Stimulated activated CD4-positive, alpha-beta T cell treated with anti-CD3 and anti-CD28 coated beads, Interleukin-12 subunit alpha, Interleukin-12 subunit beta, amount 100 ng/mL, for 24 hours (primary cell): ENCODE results near the gene LAS1L.
"Not testable (repeated sequence)": the region's sequence is repeated elsewhere in the genome, so short reads cannot be mapped to it uniquely, and the experiment has no call there.

Source experiments
- DNase-seq, 2 experiments: peaks; one replicate each; pipeline ENCODE4 v3.0.0-alpha.2; 2020; ENCODE audit warnings: low read depth in 2 of 2

LAS1L gene

DNA sequence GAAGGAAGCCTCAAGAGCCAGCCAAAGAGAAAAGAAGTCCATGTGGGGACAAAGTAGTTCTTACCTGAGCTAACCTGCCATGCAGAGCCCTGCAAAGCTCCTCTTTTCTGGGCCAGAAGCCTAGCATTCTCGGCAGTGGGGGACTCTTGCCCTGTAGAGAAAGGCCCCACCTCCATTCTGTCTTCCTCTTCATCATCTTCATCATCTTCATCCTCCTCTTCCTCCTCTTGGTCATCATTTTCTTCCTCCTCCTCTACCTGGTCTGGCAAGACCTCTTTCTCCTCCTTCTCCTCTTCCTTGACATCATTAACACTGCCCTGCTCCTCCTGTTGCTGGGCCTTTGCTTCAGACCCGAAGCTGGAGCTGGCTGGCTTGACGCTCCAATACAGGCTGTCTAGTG is 16.7 kb downstream of the LAS1L start:
- DNase-seq, result no peak

DNA sequence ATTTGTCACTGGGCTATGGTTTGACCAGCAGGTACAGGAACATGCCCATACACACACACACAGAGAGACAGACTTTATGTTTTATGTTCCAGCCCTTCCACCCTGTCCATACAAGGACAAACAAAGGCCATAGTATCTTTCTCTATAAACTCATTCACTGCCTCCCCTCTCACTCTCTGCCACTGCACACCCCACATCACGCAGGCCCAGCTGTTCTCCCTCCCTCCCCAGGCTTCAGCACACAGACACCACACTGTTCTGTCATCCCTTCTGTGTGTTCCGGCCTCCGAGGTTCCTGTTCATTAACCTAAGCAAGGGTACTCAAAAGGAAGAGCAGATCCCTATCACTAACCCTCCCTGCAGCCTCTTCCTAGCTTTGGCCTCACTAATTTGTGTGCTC is 17.8 kb downstream of the LAS1L start:
- DNase-seq, result no peak

DNA sequence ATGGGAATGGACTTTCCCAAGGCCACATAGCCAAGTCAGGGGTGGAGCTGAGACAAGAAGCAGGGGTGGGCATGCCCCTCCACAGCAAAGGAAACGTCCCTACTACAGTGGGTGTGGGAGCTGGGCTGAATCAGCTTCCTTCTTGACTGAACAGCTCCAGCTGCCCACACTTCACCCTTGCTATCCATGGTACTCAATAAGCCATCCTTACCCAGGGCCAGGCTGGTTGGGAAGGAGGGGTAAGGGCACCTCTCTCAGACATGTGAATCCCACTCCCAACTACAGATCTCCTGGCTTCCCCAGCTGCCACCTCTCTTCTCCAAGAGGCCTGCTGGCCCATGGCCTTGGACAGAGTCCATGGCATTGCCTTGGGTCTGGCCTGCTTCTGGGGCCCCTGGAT is 21.0 kb downstream of the LAS1L start:
- no peak for DNase-seq

DNA sequence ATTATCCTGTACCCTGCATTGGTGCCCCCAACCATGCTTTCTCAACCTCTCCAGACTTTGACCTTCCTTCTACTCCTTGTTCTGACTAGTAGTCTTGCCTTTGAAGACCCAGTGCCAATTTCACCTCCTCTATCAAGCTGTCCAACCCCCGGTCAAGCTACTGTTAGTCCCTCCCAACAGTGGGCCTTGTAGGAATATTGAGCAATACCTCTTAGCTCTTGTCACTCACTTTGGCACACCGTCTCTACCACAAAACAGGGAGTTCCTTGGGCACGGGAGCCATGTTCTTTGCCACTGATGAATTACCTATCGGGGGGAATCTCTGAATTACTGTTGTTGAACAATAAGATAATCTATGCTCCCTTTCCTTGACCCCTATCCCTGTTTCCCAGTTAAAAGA is 25.2 kb downstream of the LAS1L start:
- DNase-seq, result no peak

DNA sequence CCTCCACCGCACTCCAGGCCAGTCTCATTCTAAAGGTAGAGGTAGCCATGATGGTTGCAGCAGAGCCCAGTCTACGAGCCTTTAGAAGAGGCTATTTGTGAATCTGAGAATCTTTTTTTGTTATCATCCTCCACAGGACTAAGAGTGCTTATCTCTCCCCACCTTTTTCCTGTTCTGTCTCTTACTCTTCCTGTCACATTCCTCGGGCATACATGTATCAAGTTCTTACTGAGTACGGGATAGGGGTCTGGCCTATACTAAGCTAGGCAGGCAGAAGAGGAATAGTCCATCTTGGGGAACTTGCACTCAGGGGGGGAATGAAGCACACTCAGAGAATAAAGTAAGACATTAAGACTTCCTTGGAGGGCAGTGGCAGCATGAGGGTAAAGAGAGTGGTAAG is 25.7 kb downstream of the LAS1L start:
- no peak for DNase-seq

DNA sequence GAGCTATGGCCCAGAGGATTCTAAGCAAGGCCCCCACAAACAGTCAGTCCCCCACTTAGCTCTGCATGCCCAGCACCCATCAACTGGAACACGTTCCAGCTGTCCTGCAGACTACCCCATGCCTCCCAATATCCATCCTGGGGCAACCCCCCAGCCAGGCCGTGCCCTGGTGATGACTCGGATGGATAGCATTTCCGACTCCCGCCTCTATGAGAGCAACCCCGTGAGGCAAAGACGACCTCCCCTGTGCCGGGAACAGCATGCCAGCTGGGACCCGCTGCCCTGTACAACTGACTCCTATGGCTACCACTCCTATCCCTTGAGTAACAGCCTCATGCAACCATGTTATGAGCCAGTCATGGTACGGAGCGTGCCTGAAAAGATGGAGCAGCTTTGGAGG is 32.0 kb downstream of the LAS1L start:
- no peak for DNase-seq

DNA sequence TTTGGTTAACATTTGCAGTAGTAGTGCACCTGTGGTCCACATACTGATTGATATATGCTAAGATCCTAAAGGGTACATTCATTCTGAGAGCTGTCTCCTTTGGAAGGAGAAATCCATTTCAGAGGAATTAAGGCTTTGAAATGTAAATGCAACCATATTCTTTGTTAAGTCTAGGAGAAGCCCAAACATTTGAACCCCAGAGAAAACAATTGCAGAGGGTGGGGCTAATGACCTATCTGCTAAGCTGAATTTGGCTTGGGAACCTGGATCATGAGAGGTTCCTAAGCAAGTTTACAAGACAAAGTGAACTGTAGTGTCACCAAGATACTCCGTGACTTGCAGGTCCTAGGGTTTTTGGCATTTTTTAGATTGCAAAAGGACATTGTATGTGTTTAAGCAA is 41.2 kb downstream of the LAS1L start:
- DNase-seq, result no peak

DNA sequence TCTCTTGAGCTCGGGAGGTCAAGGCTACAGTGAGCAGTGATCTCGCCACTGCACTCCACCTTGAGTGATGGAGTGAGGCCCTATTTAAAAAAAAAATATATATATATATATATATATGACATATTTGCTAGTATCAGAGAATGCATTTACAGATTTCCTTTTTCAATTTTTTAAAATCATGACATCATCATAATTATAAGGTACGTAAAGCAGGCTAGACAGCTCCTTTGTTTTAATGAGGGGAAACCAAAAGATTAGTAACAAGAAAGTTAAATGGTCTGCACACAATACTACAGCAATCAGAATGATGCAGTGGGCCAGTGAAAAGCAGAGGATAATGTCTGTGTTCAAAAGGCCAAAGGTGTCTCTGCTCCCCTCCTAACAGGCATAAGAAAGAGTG is 43.0 kb downstream of the LAS1L start:
- no peak for DNase-seq

DNA sequence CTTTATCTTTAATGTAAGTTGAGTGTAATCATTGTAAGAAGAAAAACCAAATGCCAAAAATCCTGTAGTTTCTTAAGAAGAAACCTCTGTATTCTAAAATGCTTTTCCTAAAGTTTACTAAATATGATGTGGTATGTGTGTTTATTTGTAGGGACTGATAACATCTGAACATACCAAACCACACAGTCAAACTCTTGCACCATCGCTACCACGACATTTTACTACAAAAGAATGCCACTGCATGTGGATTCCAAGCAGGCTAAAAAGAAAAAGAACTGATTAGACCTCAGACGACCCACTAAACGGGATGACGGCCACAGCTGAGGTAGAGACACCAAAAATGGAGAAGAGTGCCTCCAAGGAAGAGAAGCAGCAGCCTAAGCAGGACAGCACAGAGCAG is 46.1 kb downstream of the LAS1L start:
- no peak for DNase-seq

DNA sequence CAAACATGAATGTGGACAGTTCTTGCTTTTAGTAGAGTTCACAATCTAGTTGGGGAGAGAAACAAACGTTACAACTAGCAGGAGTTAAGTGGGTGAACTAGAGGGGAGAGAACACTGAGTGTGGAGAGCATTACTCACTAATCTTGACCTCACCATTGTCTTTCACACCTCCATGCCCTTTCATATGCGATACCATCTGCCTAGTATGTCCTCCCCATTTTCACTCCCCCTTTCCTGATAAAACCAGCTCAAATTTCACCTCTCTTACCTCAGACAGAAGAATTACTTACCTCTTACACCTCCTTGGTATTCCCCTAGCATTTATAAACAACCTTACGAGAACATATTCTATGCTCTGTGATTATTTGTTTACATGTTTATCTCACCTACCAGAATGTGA is 53.6 kb downstream of the LAS1L start:
- DNase-seq, result no peak

DNA sequence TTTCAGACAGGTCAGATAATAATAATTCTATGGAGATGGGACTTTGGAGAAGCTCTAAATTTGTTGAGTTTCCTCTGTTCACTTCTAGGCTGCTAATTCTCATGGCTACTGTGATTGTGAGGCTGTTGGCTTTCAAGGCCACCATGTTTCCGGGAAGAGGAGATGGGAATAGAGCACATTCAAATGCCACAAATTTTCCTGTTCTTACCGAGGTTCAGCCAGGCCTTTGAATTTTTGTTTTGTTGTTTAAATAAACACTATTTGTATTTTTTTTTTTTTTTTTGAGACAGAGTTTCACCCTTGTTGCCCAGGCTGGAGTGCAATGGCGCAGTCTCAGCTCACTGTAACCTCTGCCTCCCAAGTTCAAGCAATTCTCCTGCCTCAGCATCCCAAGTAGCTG is 55.5 kb downstream of the LAS1L start:
- not testable (repeated sequence) for DNase-seq

DNA sequence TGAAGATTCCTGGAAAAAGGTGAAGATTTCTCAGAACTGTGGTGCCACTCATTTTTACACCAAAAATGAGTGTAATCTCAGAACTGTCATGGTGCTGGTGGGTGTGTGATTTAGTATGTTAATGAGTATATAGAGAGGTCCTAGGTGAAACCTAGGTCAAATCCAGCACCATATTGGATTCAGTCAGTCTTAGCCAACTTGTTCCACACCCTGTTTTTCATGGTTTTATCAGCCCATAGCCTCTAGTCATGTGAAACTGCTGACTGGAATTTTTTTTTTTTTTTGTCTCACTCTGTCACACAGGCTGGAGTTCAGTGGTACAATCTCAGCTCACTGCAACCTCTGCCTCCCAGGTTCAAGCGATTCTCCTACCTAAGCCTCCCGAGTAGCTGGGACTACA is 58.0 kb downstream of the LAS1L start:
- no peak for DNase-seq

DNA sequence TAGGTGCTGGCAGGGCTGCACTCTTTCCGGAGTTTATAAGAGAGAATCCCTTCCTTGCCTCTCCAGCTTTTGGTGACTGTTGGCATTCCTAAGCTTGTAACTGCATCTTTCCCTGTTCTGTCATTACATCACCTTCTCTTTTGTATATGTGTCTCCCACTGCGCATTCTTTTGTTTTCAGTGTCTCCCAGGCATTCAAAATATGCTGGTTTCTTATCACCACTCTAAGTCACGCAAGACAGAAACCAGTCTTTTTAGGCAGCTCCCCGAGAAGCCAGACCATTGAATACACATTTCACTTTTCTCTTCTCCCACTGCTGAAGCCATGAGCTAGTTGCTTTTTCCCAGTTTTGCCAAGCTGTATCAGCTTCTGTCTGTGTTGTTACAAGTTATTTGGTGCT is 71.0 kb downstream of the LAS1L start:
- no peak for DNase-seq
